GM12878 (cell line): ENCODE measurements around the gene C19orf47. TPM values are rescaled to one million over a fixed set of nuclear protein-coding genes. Genes with fewer than 3 reads are reported as not detected.

ENCODE experiments used
- ATAC-seq: fragments of 200-7000 bp; cut with Tn5 transposase; 3 replicates; pipeline ENCODE4 v1.9.1; 2020; ENCODE audit warnings: mild to moderate bottlenecking, moderate library complexity
- BruUV-seq: library from RNA; stranded (reverse); fragments of 400-500 nt; replicated peaks from 2 replicates; lab custom pipeline; 2021; lab: Mats Ljungman, UMichigan
- CTCF ChIA-PET: fragments of 300-600 bp; sonication (Branson Sonifier 250); formaldehyde crosslinking; extraction: SDS; loops from one replicate; lab custom pipeline; 2021; ENCODE audit warnings: inconsistent platforms; lab: Yijun Ruan, JAX
- POLR2A ChIA-PET: fragments of 350-600 bp; formaldehyde crosslinking; extraction: SDS; loops from one replicate; lab custom pipeline; 2021; ENCODE audit warnings: inconsistent platforms; lab: Charles Lee
- RAD21 ChIA-PET: fragments of 300-600 bp; sonication (Branson Sonifier 250); formaldehyde crosslinking; loops from one replicate; lab custom pipeline; 2023; ENCODE audit warnings: antibody characterized with exemption; ENCODE audit not compliant: unreplicated experiment; lab: Charles Lee
- SMC1A ChIA-PET: fragments of 300-600 bp; sonication (Branson Sonifier 250); formaldehyde crosslinking; loops from one replicate; lab custom pipeline; 2023; ENCODE audit not compliant: unreplicated experiment, uncharacterized antibody; lab: Charles Lee
- DNase-seq: peaks from one replicate; pipeline ENCODE4 v3.0.0-alpha.2; 2011; ENCODE audit warnings: low read depth, low spot score
- FAIRE-seq: peaks from 3 replicates; lab custom pipeline; 2011; peaks lifted over from hg19 to GRCh38; lab: Jason Lieb, UNC
- H2AFZ ChIP-seq: 2 replicates; pipeline ENCODE4 v1.6.0; 2011; ENCODE audit warnings: low read depth, low read length, control low read depth; ENCODE audit not compliant: control insufficient read depth
- H3K27ac ChIP-seq: 2 replicates; pipeline ENCODE4 v1.5.1; 2011; ENCODE audit warnings: control low read depth; ENCODE audit not compliant: control insufficient read depth, insufficient read depth
- H3K27me3 ChIP-seq, 2 experiments: replicated peaks in 1 of 2; 2 replicates each; pipeline versions ENCODE4 v1.6.0 to v1.6.1; 2011; ENCODE audit warnings: low read length in 1 of 2; ENCODE audit not compliant: control insufficient read depth in 2 of 2, insufficient read depth in 2 of 2
- H3K36me3 ChIP-seq, 2 experiments: 2 replicates each; pipeline ENCODE4 v1.5.1; 2011; ENCODE audit warnings: low read length in 1 of 2; ENCODE audit not compliant: control insufficient read depth in 2 of 2, insufficient read depth in 2 of 2
- H3K4me1 ChIP-seq: 2 replicates; pipeline ENCODE4 v1.6.1; 2011; ENCODE audit warnings: mild to moderate bottlenecking, low read length, moderate library complexity, mixed read lengths; ENCODE audit not compliant: control insufficient read depth, insufficient read depth
- H3K4me2 ChIP-seq: 2 replicates; pipeline ENCODE4 v1.6.0; 2011; ENCODE audit warnings: control low read depth; ENCODE audit not compliant: control insufficient read depth, insufficient read depth
- H3K4me3 ChIP-seq: fragments of 200-600 bp; sonication (generic); 2 replicates; pipeline ENCODE4 v1.5.1; 2016
- H3K79me2 ChIP-seq: 2 replicates; pipeline ENCODE4 v1.6.0; 2011; ENCODE audit warnings: low read length; ENCODE audit not compliant: control insufficient read depth, insufficient read depth
- H3K9ac ChIP-seq: 2 replicates; pipeline ENCODE4 v1.8.0; 2011; ENCODE audit warnings: low read length, control low read depth, mixed read lengths; ENCODE audit not compliant: control insufficient read depth, insufficient read depth
- H3K9me3 ChIP-seq: replicated peaks from 3 replicates; pipeline ENCODE4 v1.5.1; 2011; ENCODE audit warnings: mild to moderate bottlenecking, low read length; ENCODE audit not compliant: control insufficient read depth, insufficient read depth
- H4K20me1 ChIP-seq: 2 replicates; pipeline ENCODE4 v1.6.0; 2011; ENCODE audit not compliant: control insufficient read depth, insufficient read depth
- ETV6 ChIP-seq, 2 experiments: fragments of 450-650 bp in 1 of 2; IDR thresholded peaks in 1 of 2; conservative IDR thresholded peaks in 1 of 2; 2 replicates each; pipeline ENCODE4 v1.6.1; 2014; ENCODE audit warnings: antibody characterized with exemption in 1 of 2, borderline replicate concordance in 1 of 2, low read depth in 1 of 2, mild to moderate bottlenecking in 1 of 2, moderate library complexity in 1 of 2
- MTA3 ChIP-seq: IDR thresholded peaks from 2 replicates; pipeline ENCODE4 v1.6.1; 2012; ENCODE audit warnings: low read length, inconsistent platforms, borderline replicate concordance
- NFXL1 ChIP-seq: fragments of 450-650 bp; IDR thresholded peaks from 2 replicates; pipeline ENCODE4 v1.6.1; 2017; ENCODE audit warnings: antibody characterized with exemption, mild to moderate bottlenecking, borderline replicate concordance
- WGBS: methylation state at CpG from one replicate; pipeline ENCODE4 v1.1.6; 2016; ENCODE audit warnings: low lambda C conversion rate; ENCODE audit not compliant: insufficient replicate concordance, insufficient coverage; ENCODE audit errors: missing lambda C conversion rate; 5-methylcytosine and 5-hydroxymethylcytosine counted together
- in situ Hi-C: fragments of 300-500 bp; cut with MboI; formaldehyde crosslinking; loops from 9 replicates; pipeline ENCODE4 v1.14.3; 2018; ENCODE audit warnings: mixed read lengths
- intact Hi-C: fragments of 100-400 bp; cut with micrococcal nuclease; formaldehyde crosslinking; loops from one replicate; pipeline ENCODE4 v1.14.2; 2022; ENCODE audit not compliant: unreplicated experiment
- polyA plus RNA-seq, 11 experiments: library from polyadenylated mRNA; depleted of rRNA in 4 of 11; unstranded in 6 of 11; stranded (reverse) in 5 of 11; fragments of >200 nt; fragmentation: Nextera tagmentation in 4 of 11; fragmentation: Illumina TruSeq in 1 of 11; extraction: Ambion mirVana in 4 of 11; extraction: Trizol in 1 of 11; gene quantifications; 1 replicate in 1 of 11; 2 replicates in 10 of 11; pipeline versions ENCODE4 v1.2.1 to v1.2.3, GENCODE V29; 2011 to 2016; ENCODE audit warnings: inconsistent platforms in 2 of 11, missing spikeins in 2 of 11, low read depth in 1 of 11
- total RNA-seq, 4 experiments: library from RNA; depleted of rRNA in 3 of 4; stranded (reverse); fragments of >200 nt in 3 of 4; fragmentation: Illumina TruSeq in 1 of 4; extraction: Trizol in 1 of 4; gene quantifications; 2 replicates each; pipeline versions ENCODE4 v1.2.1 to v1.2.3, GENCODE V29; 2013 to 2021
- TF ChIP-seq, protein P1 (sequence below): fragments of 450-650 bp; IDR thresholded peaks from 2 replicates; pipeline ENCODE4 v1.6.1; 2017; ENCODE audit warnings: borderline replicate concordance

C19orf47 gene
- total and polyA plus RNA-seq, 10 of the 15 experiments (the other 5 are each of a cell fraction or from before 2014, with no cell fraction given), result 0.11 to 29.1 (median 20.2) TPM

DNA sequence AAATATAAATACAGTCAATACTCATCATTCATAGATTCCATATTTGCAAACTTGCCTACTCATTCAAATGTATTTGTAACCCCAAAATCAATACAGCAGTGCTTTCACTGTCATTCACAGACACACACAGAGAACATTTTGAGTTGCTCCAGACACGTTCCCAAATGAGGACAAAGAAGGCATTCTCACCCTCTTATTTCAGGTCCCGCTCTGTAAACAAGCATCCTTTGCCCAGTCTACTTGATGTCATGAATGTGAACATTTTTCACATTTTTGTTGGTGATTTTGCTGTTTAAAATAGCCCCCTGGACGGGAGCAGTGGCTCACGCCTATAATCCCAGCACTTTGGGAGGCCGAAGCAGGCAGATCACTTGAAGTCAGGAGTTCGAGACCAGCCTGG, 15.5 kb downstream of the C19orf47 start:
- Histone ChIP-seq H3K79me2 (no peaks in the 10 kb centered on the region), H3K9ac (no peak overlapping the region), H3K4me2 (no peak overlapping the region), H3K27ac (no peak overlapping the region), H3K4me1 (no peaks in the 10 kb centered on the region)
- SMC1A ChIA-PET, result no interaction called here
- POLR2A ChIA-PET, result no interaction called here
- ATAC-seq, result no peak
- DNase-seq, result no peak
- no peak for TF ChIP-seq MTA3
- TF ChIP-seq, all 136 proteins: peak for 0
- Histone ChIP-seq H4K20me1 (no peaks in the 10 kb centered on the region), H3K36me3 (peaks cover 23% of the 10 kb centered on the region in 2 experiments), H3K4me3 (no peak overlapping the region), H3K9me3 (no peaks in the 10 kb centered on the region), H3K27me3 (no peaks in the 10 kb centered on the region), H2AFZ (no peak overlapping the region)
- whole genome bisulfite sequencing, result 94% methylated on average over 6 of the region's 6 CpGs
- in situ Hi-C loops (no loop called here), intact Hi-C loops (no loop called here)
- ChIA-PET RAD21 (no interaction called here), CTCF (interaction anchor here (1.6 kb wide), 1 partner anchor 27 kb away, joined by 3 read pairs; no protein-coding TSS in a partner anchor)
- BruUV-seq, result no TSS peak
- no peak for FAIRE-seq

DNA sequence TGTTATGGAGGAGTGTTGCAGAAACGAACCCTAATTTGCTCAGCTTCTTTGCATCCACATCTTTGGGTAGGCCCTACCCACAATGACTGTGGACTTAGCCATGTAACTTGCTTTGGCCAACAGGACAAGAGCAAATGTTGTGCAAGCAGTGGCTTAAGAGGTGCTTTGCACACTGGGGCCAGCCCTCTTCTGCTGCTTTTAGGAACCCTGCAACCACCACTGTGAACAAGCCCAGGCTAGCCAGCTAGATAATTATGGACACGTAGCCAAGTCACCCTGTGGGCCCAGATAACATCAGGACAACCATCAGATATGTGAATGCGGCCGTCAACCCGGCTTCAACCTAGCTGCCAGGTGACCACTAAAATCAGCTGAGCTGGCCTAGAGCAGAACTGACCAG, 17.1 kb downstream of the C19orf47 start:
- H3K4me3 ChIP-seq, result no peak overlapping the region
- H2AFZ ChIP-seq, result no peak overlapping the region
- no peak overlapping the region for H3K27ac ChIP-seq
- ChIA-PET RAD21 (interaction anchor here (1.1 kb wide), 1 partner anchor 26 kb away, joined by 4 read pairs; no protein-coding TSS in a partner anchor), POLR2A (no interaction called here), SMC1A (no interaction called here), CTCF (interaction anchor here (0.9 kb wide), 1 partner anchor 26 kb away, joined by 3 read pairs; no protein-coding TSS in a partner anchor)
- H3K9ac ChIP-seq, result no peak overlapping the region
- no peaks in the 10 kb centered on the region for H3K79me2 ChIP-seq
- TF ChIP-seq NFXL1 (no peak), ETV6 (conservative IDR thresholded peaks at IDR 0.05 in 1 of 2, IDR thresholded peaks at IDR 0.05 in 1 of 2; ENCODE audit: borderline replicate concordance in 1 of 2, low read depth in 1 of 2) (no peak)
- TF ChIP-seq, protein P1, sequence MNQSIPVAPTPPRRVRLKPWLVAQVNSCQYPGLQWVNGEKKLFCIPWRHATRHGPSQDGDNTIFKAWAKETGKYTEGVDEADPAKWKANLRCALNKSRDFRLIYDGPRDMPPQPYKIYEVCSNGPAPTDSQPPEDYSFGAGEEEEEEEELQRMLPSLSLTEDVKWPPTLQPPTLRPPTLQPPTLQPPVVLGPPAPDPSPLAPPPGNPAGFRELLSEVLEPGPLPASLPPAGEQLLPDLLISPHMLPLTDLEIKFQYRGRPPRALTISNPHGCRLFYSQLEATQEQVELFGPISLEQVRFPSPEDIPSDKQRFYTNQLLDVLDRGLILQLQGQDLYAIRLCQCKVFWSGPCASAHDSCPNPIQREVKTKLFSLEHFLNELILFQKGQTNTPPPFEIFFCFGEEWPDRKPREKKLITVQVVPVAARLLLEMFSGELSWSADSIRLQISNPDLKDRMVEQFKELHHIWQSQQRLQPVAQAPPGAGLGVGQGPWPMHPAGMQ, result no peak
- WGBS, result 86% methylated on average over 5 of the region's 5 CpGs
- intact Hi-C loops (no loop called here), in situ Hi-C loops (no loop called here)
- DNase-seq (no peak), FAIRE-seq (no peak), ATAC-seq (no peak)
- no peak overlapping the region for H3K4me2 ChIP-seq
- BruUV-seq, result no TSS peak
- H3K4me1 ChIP-seq, result no peaks in the 10 kb centered on the region
- peaks cover 25 to 27% of the 10 kb centered on the region in 2 experiments for H3K36me3 ChIP-seq
- H3K9me3 ChIP-seq, result no peaks in the 10 kb centered on the region
- no peaks in the 10 kb centered on the region for H4K20me1 ChIP-seq
- no peaks in the 10 kb centered on the region for H3K27me3 ChIP-seq
